HG02642 (cell line): ENCODE results near the gene MAMLD1.

Experiments
- ATAC-seq: cut with Tn5 transposase; IDR thresholded peaks from one replicate; pipeline ENCODE4 v1.9.1; 2021; ENCODE audit warnings: mild to moderate bottlenecking; ENCODE audit not compliant: unreplicated experiment, poor library complexity

MAMLD1 gene

DNA sequence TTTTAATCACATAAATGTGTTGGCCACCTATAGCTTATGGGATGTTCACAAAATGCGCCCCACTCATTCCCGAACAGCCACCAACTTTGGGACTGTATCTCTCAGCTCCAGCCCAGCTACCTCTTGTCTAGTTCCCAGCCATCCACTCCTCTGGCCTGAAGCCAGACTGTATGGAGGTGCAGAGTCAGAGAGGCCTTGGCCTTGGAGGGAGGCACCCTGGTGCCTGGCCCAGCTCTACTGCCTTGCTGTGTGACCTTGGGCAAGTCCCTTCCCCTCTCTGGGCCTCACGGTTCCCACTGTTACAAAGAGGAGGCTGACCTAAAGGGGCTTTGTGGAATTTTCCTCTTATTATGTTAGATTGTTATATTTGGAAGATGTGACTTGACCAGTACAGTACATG is 13.9 kb downstream of the MAMLD1 start:
- no peak for ATAC-seq

DNA sequence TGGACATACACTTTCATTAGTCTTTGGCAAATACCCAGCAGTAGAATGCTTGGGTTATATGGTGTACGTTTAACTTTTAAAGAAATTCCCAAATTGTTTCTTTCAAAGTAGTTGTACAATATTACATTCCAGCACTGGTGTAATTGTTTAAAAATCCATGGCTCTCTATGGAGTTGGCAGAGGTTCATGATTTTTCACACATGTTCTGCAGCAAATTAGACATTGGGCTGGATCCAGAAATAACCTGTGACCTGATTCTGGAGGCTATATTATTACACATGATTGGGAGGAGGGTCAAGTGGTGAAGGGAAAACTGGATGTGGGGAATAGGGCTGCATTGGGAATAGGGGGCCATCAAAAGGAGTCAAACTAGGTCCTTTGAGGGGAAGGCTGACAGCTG is 41.9 kb downstream of the MAMLD1 start:
- no peak for ATAC-seq

DNA sequence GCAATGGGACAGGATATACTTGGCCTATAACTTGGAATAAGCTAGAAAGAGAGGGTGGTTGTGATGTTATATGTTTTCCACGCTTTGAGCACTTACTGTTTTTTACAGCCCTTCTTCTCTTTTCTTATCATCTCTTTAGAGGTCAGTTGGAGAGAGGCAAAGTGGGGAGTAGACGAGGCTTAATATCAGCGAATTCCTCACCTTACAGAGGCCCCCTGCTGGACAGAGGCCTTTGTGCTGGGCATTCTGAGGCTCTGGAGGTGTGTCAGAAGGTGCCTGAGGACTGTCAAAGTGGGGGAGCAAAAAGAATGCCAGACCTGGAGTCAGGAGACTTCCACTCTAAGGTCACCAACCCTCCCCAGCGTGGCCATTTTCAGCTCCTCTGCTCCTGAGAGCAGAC is 42.5 kb downstream of the MAMLD1 start:
- no peak for ATAC-seq

DNA sequence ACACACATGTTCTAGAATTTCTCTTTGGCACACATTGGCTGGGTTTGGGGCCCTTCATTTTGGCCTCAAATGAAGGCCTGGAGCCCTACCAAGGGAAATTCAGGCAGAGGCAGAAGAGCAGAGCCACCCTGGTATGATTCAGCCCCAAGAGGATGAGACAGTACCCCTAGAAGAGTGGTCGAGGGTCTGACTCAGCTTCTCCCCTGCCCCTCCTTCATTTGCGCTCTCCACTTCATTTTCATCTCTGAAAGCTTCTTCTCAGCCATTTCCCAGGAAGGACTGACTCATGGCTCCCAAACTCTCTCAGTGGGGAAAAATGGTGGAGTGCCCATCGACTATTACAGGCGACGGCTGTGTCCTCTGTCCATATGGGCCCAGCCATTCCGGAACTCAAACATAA is 43.5 kb downstream of the MAMLD1 start:
- no peak for ATAC-seq

DNA sequence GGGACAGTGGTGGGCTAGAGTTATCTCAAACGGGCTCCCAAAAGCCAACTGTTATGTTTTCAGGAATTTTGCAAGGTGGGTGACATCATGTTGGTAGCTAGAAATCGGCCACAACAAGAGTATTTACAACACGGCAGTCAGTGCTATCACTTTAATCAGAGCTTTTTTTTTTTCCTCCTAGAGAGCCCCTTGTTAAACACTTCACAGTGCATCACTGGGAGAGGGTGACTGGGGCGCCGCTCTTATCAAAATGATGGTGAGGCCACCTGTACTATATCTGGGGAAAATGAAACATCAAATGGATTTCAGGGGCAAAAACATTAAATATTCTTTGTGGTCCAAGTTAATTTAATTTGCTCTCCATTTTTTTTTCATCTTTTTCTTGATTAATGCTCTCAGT is 44.9 kb downstream of the MAMLD1 start:
- no peak for ATAC-seq

DNA sequence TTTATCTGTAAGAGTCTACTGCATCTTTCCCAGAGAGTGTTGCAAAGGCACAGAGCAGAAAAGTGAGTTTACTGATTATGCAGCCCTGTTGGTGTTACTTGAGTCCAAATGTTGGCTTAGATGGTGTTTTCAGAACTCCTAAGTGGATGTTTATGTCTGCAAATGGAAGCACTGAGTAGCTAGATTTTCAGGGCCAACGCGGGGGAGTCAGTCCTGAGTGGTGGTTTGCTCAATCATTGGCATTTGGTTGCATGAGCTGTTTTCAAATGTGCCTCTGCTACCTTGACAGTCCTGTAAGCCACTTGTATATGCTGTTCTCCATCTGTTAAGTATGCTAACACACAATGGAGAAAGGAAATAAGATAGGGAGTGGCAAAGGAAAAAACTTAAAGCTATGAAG is 45.4 kb downstream of the MAMLD1 start:
- no peak for ATAC-seq

DNA sequence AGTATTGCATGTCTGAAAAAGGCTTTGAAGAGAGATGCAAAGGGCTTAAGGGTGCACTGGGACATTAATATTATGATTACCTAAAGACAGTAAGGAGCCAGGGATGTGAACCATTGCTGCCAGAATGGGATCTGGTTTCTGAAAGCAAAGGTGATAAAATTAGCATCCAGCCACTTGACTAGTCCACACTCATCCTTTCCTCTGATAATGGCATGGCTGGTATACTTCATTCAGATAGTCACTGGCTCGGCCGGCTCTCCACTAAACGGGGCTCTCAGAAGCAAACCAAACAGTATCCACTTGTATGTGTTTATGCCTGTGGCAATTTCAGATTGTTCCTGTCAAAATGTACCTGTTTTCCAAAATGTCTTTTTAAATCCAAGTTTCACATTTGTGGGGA is 46.4 kb downstream of the MAMLD1 start:
- ATAC-seq, result no peak

DNA sequence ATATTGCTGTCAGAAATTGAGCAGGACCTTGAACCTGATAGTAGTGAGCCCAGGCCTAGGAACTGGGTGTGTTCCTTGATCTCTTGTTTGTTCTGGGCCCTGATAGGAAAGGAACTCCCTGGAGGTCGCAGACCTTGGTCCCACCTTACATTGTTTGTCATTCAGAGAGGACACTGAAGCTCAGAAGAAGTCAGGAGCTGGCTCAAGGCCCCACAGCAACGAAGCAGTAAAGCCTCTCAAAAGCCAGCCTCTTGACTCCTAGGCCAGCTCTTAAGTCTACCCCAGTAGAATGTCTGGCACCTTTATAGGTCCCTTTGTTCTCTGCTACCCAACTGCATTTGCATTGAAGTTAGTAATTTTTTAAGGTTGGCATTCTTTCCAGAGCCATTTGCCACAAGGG is 46.8 kb downstream of the MAMLD1 start:
- ATAC-seq, result no peak

DNA sequence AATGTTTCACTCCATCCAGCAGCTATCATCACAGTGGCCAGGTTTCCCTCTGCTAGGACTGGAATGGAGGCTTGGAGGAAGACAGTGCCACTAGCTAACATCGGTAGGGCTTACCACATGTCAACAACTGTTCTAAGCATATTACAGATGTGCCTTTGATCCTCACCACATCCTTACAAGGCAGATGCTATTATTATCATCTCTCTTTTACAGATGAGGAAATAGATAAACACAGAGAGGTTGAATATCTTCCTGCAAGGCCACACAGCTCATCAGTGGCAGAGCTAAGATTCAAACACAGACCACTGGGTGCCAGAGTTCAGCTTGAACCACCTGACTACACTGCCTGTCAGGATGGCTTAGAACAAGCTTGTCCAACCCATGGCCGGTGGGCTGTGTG is 47.4 kb downstream of the MAMLD1 start:
- no peak for ATAC-seq

DNA sequence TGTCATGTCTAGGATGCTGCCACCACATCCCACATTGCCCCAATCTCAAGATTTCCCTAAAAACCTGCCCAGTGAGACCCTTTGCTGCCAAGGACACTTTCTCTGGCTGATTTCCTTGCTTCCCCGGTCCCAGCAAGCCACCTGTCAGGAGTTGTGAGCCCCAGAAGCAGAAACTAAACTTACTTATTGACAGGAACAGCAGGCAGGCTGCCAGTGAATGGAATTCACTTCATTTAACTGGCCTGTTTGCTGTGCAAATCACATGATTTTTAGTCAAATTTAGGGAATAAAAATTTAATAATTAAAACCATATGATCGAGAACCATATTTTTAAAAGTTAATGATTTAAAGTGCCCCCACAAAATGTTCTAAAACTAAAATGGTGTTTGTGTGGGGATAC is 48.5 kb downstream of the MAMLD1 start:
- ATAC-seq, result no peak

DNA sequence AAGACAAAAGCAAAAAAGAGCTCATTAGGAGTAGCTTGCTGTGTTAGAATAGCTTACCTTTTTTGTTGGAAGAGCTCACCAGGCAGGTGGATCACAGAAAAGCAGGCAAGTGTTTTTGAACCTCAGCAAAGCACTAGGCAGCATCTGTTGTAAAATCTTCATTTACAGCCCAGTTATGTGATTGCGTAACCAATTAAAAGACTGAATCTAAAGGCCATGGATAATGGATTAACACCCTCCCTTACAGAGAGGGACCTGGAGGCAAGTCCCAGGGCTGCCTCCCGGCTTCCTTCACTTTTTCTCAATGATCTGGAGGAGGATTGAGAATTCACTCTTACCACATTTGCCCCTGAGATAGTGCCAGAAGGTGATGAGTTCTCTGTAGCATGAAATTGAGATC is 51.1 kb downstream of the MAMLD1 start:
- ATAC-seq, result no peak

DNA sequence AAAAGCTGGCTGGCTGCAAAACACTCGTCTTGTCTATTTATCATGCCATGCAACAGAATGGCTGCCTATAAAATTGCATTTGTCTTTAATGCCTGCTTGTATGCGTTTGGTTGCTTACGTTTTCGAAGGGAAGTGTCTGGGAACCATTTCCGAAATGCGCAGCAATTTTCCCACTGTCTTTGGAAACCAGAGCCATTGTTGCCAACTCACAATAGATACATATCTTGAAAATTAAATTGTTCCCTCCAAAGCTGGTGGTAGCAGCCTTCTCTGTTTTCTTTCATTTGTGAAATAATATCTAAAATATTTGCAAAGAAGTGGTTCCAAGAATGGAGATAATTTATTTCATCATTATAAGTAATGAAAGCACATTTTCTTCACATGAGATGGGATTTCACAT is 53.4 kb downstream of the MAMLD1 start:
- no peak for ATAC-seq

DNA sequence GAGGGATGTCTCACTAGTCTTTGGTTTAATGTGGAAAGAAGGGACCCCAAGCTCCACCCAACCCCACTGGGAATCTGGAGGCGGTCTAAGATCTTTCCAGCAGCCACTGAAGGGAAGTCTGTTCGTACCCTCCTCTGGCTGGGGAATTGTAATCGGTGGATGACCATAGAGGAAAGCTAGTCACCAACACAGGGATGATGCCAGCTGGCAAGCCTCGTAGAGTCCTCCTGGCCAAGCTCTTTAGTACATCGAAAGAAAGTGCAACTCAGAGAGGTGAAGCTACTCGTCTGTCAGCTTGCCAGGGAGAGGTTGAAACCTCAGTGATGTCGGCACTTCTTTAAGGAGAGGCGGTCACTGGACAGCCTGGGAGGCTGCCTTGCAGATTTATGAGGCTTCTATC is 58.7 kb downstream of the MAMLD1 start:
- no peak for ATAC-seq

DNA sequence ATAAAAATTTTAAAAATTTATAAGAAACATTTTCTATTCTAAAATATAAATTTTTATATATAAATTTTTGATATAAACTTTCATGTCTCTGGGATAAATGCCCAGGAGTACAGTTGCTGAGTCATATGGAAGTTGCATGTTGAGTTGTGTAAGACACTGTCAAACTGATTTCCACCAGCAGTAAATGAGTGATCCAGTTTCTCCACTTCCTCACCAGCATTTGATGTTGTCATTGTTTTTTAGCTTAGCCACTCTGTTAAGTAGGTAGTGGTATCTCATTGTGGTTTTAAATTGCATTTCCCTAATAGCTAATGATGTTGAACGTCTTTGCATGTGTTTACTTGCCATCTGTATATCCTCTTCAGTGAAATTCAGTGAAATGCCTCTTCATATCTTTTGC is 66.5 kb downstream of the MAMLD1 start:
- ATAC-seq, result no peak

DNA sequence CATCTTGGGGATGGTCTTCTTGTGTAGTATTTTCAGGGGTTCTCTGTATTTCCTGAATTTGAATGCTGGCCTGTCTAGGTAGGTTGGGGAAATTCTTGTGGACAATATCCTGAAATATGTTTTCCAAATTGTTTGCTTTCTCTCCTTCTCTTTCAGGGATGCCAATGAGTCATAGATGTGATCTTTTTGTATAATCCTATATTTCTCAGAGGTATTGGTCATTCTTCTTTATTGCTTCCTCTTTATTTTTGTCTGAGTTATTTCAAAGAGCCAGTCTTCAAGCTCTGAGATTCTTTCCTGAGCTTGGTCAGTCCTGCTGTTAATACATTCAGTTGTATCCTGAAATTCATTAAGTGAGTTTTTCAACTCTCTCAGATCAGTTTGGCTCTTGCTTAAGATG is 73.1 kb downstream of the MAMLD1 start:
- ATAC-seq, result no peak

DNA sequence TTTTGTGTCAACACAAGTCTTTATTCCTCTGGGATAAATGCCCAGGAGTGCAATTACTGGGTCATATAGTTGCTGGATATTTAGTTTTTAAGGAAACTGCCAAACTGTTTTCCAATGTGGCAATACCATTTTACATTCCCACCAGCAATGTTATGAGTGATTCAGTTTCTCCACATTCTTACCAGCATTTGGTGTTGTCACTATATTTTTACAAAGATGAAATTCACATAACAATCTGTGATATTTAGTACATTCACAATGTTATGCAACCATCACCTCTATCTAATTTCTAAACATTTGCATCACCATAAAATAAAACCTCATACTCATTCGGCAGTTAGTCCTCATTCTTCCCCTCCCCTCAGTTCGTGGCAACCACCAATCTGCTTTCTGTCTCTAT is 75.0 kb downstream of the MAMLD1 start:
- ATAC-seq, result no peak

DNA sequence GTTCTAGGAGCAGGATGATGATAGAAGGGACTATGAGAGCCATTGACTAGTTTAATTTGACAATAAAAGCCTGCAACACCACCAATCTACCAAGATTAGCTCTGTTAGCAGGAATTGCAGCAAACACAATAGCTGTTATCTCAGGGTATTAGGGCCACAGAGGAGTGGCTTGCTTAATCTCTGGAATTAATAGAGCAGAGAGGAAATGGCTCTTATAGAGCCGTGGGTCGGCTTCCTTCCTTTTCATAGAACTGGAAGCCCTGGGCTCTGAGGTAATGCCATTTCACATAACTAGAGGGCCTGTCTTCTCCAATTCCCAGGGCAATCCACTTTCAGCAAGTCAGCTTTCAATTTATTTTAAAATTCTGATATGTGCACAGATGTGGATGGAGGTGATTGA is 83.0 kb downstream of the MAMLD1 start:
- no peak for ATAC-seq

DNA sequence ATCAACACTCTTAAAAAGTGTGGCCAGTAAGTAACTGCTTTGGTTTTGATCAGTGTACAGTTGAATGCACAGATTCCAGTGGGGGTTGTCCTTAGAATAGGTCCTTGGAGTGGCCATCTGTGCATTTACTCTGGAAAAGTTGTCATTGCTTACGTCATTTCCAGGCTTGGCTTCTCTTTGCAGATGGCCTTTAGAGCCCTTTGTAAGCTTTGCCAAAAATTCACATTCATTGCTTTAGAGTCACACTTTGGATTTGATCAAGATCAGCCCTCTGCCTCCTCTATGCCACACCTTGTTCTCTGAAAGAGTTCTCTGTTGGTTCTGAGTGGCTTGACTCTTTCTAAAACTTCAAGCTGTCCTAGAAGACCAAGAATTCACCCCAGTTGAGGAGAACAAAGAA is 83.9 kb downstream of the MAMLD1 start:
- no peak for ATAC-seq

DNA sequence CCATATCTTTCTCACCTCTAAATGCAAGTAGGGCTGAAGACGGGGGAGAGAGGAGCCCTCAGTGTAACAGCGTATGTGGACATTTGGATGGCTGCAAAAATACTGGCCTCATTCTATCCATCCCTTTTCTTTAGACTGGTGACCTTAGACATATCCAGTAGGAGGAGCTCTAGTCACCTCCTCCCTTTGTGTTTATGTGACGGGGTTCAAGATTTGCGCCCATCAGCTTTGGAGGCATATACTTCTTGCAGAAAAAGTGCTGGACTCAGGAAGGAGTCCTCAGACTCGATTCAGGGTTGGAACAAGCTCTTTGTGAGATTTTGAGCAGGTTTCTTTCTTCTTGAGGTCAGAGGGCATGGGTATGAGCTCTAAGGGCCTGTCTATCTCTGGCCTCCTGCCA is 86.2 kb downstream of the MAMLD1 start:
- no peak for ATAC-seq

DNA sequence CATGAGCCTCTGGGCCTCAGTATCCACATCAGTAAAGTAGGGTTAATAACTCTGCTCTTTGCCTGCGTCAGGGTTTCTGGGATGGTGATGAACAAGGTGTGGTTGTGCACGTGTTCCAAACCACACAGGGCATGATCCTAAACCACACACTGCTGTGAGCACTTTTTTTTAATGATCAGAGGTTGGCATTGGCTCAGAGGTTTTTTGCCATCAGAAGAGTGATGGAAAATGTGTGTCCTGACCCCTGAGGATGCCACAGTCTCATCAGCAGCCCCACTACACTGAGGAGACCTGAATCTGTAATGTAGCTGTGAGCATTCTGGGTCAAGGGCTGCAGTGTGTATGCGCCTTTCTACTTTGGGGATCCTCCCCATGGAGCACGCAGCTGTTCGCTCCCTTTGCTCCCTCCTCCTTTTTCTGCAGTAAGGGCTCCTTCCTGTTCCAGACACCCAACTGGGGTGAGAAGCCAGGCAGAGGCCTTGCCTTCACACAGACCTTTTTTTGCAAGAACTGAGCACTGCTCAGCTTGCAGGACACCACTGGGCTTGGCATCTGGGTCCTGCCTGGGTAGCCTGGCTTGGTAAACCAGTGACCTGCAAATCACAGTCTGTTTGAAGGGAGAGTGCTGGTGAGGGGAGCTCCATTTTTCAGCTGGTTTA is 87.5 kb downstream of the MAMLD1 start:
- no peak for ATAC-seq

DNA sequence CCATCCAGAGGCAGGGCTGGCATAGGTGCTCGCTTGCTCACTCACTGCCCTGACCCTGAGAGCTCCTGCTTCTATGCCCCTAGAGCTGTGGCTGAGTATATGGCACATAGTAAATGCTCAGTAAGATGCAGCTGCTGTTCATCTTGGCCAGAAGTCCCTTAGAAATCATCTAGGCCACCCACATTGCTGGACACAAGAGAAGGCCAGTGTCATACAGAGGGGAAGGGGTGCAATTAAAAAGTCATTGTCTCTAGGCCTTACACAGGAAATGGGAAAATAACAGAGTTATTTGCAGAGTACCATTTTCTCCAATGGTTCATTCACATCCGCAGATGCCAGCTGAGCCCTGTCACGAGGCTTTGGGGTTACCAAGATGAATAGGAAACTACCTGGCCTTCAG is 88.8 kb downstream of the MAMLD1 start:
- no peak for ATAC-seq

DNA sequence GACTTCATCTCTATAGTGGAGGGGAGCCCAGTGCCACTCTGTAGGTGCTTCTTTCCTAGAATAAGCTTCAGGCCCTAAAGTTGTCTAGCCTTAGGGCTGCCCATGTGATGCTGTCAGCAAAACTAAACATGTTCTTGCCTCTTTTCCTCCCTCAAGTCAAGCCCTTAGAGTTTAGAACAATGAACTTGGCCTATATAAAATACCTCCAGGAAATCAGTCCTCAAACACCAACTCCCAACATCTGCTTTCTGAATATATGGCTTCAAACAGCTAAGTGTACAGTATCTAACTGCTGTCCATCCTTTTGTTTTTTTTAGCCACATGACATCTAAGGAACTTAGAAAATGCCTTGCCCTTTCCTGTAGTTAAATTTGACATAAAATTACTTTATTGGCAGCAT is 91.0 kb downstream of the MAMLD1 start:
- no peak for ATAC-seq
